Adrenal gland (tissue), 12 donors: ENCODE measurements around the gene ENTHD1. TPM values are rescaled to one million over a fixed set of nuclear protein-coding genes. Genes with fewer than 3 reads are reported as not detected.

ENCODE experiments used
- DNase-seq, 7 donors: peaks; one replicate each; pipeline ENCODE4 v3.0.0-alpha.2; 2019 to 2020
- H3K27ac ChIP-seq, 5 donors: fragments of 200-600 bp; sonication (generic) in 4 of 5; 1 replicate in 3 of 5; 2 replicates in 2 of 5; pipeline versions ENCODE4 v1.5.1 to v1.8.0; 2016 to 2020; ENCODE audit warnings: mild to moderate bottlenecking in 1 of 5
- H3K27me3 ChIP-seq: fragments of 200-600 bp; 2 replicates; pipeline ENCODE4 v1.8.0; 2021
- H3K36me3 ChIP-seq, 2 donors: fragments of 200-600 bp; replicated peaks in 1 of 2; 1 replicate in 1 of 2; 2 replicates in 1 of 2; pipeline versions ENCODE4 v1.5.1 to v1.8.0; 2018 to 2022
- H3K4me1 ChIP-seq, 2 donors: fragments of 200-600 bp; replicated peaks in 1 of 2; 1 replicate in 1 of 2; 2 replicates in 1 of 2; pipeline versions ENCODE4 v1.5.1 to v1.8.0; 2018 to 2021
- H3K4me3 ChIP-seq, 4 donors: fragments of 200-600 bp; sonication (generic) in 3 of 4; one replicate each; pipeline ENCODE4 v1.5.1; 2016 to 2018
- H3K9me3 ChIP-seq, 3 donors: fragments of 200-600 bp; sonication (generic) in 1 of 3; replicated peaks in 1 of 3; 1 replicate in 2 of 3; 2 replicates in 1 of 3; pipeline versions ENCODE4 v1.5.1 to v1.8.0; 2016 to 2021
- CTCF ChIP-seq, 6 experiments: fragments of 450-650 bp in 4 of 6; fragments of 200-600 bp in 2 of 6; sonication (generic) in 1 of 6; IDR thresholded peaks; 1 replicate in 5 of 6; 2 replicates in 1 of 6; pipeline versions ENCODE4 v1.5.1 to v1.8.0; 2016 to 2021; ENCODE audit warnings: antibody characterized with exemption in 6 of 6, mild to moderate bottlenecking in 2 of 6, moderate library complexity in 1 of 6
- POLR2A ChIP-seq, 2 donors: fragments of 450-650 bp; IDR thresholded peaks; one replicate each; pipeline ENCODE4 v1.6.1; 2017; ENCODE audit warnings: antibody characterized with exemption in 2 of 2, mild to moderate bottlenecking in 2 of 2, moderate library complexity in 1 of 2
- WGBS, 4 donors: extraction: QIAGEN DNeasy Blood & Tissue Kit in 2 of 4; methylation state at CpG; one replicate each; pipeline versions ENCODE4 v1.1.5 to v1.1.7; 2013 to 2017; 5-methylcytosine and 5-hydroxymethylcytosine counted together
- intact Hi-C, 2 donors: fragments of 100-400 bp; cut with DNase I; formaldehyde crosslinking; loops; one replicate each; pipeline versions ENCODE4 v1.14.1 to v1.15.0; 2022 to 2023
- polyA plus RNA-seq, 3 donors: library from polyadenylated mRNA; stranded (reverse); fragments of 200-250 nt in 2 of 3; fragments of 350-450 nt in 1 of 3; fragmentation: Illumina TruSeq in 1 of 3; extraction: RNeasy Lipid Tissue Mini Kit (QIAGEN cat#74804) in 1 of 3; gene quantifications; one replicate each; pipeline ENCODE4 v1.2.3, GENCODE V29; 2013 to 2014
- total RNA-seq, 9 donors: library from RNA; depleted of rRNA in 4 of 9; stranded (reverse); fragments of >200 nt in 4 of 9; fragments of 120-200 nt in 1 of 9; fragmentation: NEBNext Ultra II Directional in 1 of 9; extraction: Animal tissue kit (Norgen Biotek cat#: 25700) in 1 of 9; gene quantifications; one replicate each; pipeline versions ENCODE4 v1.1.0 to v1.2.4, GENCODE V29; 2013 to 2023
- donor health status: healthy with polysubstance abuse.
- donor health status: Bipolar disorder and iron deficiency.
- donor health status: DM: yes; HTN: yes; CAD: no.
- donor health status: DM: no; HTN: no; CAD: no.
- donor health status: DM: no; HTN: no; CAD: no.
- donor health status: DM: yes; HTN: yes; CAD: no.

Gene ENTHD1
- total and polyA plus RNA-seq, 12 donors: 0.07 TPM; not detected in 11

GRCh38 chr22:39743935-39744334 is 149.6 kb downstream of the ENTHD1 start:
- Histone ChIP-seq H3K27me3 (peaks cover 4% of the 10 kb centered on the region), H3K36me3 (no peaks in the 10 kb centered on the region), H3K27ac (no peak overlapping the region), H3K4me1 (no peaks in the 10 kb centered on the region), H3K9me3 (no peaks in the 10 kb centered on the region), H3K4me3 (no peak overlapping the region)
- no peak for DNase-seq
- intact Hi-C loops: no loop called here
- TF ChIP-seq POLR2A (IDR thresholded peaks at IDR 0.05): no peak
- no peak for TF ChIP-seq CTCF (IDR thresholded peaks at IDR 0.05)
- 36 to 65% (median 55%) methylated on average over 1 of the region's 1 CpG for WGBS, 4 donors

GRCh38 chr22:39739338-39740027 is 154.1 kb downstream of the ENTHD1 start:
- Histone ChIP-seq H3K36me3 (no peaks in the 10 kb centered on the region), H3K27me3 (peaks cover 4% of the 10 kb centered on the region), H3K4me1 (no peaks in the 10 kb centered on the region), H3K9me3 (no peaks in the 10 kb centered on the region), H3K27ac (no peak overlapping the region), H3K4me3 (no peak overlapping the region)
- intact Hi-C loops: no loop called here
- WGBS, 4 donors: 71 to 76% (median 74%) methylated on average over 4 of the region's 4 CpGs
- no peak for DNase-seq
- no peak for TF ChIP-seq POLR2A (IDR thresholded peaks at IDR 0.05)
- no peak for TF ChIP-seq CTCF (IDR thresholded peaks at IDR 0.05)

GRCh38 chr22:39738746-39739145 is 154.8 kb downstream of the ENTHD1 start:
- WGBS, 4 donors: 66 to 90% (median 86%) methylated on average over 1 of the region's 1 CpG
- H3K4me3 ChIP-seq: no peak overlapping the region
- H3K27ac ChIP-seq: no peak overlapping the region
- TF ChIP-seq POLR2A (IDR thresholded peaks at IDR 0.05) (no peak), CTCF (IDR thresholded peaks at IDR 0.05) (no peak)
- DNase-seq: no peak
- H3K4me1 ChIP-seq: no peaks in the 10 kb centered on the region
- intact Hi-C loops: no loop called here
- no peaks in the 10 kb centered on the region for H3K9me3 ChIP-seq
- H3K36me3 ChIP-seq: no peaks in the 10 kb centered on the region
- H3K27me3 ChIP-seq: peaks cover 4% of the 10 kb centered on the region

GRCh38 chr22:39735776-39736175 is 157.8 kb downstream of the ENTHD1 start:
- 83 to 87% (median 86%) methylated on average over 10 of the region's 10 CpGs for WGBS, 4 donors
- H3K27me3 ChIP-seq: no peaks in the 10 kb centered on the region
- no peak overlapping the region for H3K4me3 ChIP-seq
- H3K27ac ChIP-seq: no peak overlapping the region
- intact Hi-C loops: no loop called here
- no peak for DNase-seq
- no peak for TF ChIP-seq POLR2A (IDR thresholded peaks at IDR 0.05)
- no peak for TF ChIP-seq CTCF (IDR thresholded peaks at IDR 0.05)
- no peaks in the 10 kb centered on the region for H3K4me1 ChIP-seq
- H3K9me3 ChIP-seq: no peaks in the 10 kb centered on the region
- H3K36me3 ChIP-seq: no peaks in the 10 kb centered on the region
